Mesendoderm (in vitro differentiated cells): ENCODE results near the gene PCNT.

Experiments
- DNase-seq: peaks from one replicate; pipeline ENCODE4 v3.0.0; 2013
- H2AK5ac ChIP-seq: 2 replicates; pipeline ENCODE4 v1.6.1; 2013; ENCODE audit warnings: low read length, inconsistent platforms
- H2BK120ac ChIP-seq: 2 replicates; pipeline ENCODE4 v1.6.1; 2013; ENCODE audit warnings: low read depth, mild to moderate bottlenecking, low read length, moderate library complexity, mixed read lengths
- H2BK15ac ChIP-seq: replicated peaks from 2 replicates; pipeline ENCODE4 v1.6.1; 2013; ENCODE audit warnings: low read depth, mild to moderate bottlenecking, moderate library complexity
- H2BK5ac ChIP-seq: 2 replicates; pipeline ENCODE4 v1.6.1; 2013; ENCODE audit warnings: low read length, inconsistent platforms
- H3K18ac ChIP-seq: 2 replicates; pipeline ENCODE4 v1.6.1; 2013; ENCODE audit warnings: mild to moderate bottlenecking, low read length, mixed read lengths
- H3K23ac ChIP-seq: one replicate; pipeline ENCODE4 v1.6.1; 2013; ENCODE audit warnings: low read length
- H3K27ac ChIP-seq: 2 replicates; pipeline ENCODE4 v1.5.1; 2013; ENCODE audit warnings: low read depth, mild to moderate bottlenecking, inconsistent platforms, low read length, moderate library complexity
- H3K27me3 ChIP-seq: 2 replicates; pipeline ENCODE4 v1.6.1; 2013; ENCODE audit warnings: low read length, control low read depth, mild to moderate bottlenecking, inconsistent platforms; ENCODE audit not compliant: insufficient read depth, poor library complexity
- H3K36me3 ChIP-seq: 2 replicates; pipeline ENCODE4 v1.6.1; 2013; ENCODE audit warnings: low read length, inconsistent platforms; ENCODE audit not compliant: control insufficient read depth, insufficient read depth
- H3K4ac ChIP-seq: one replicate; pipeline ENCODE4 v1.6.1; 2013; ENCODE audit warnings: low read depth, mild to moderate bottlenecking, low read length, moderate library complexity
- H3K4me1 ChIP-seq: 2 replicates; pipeline ENCODE4 v1.6.1; 2013; ENCODE audit warnings: low read depth, low read length, inconsistent platforms; ENCODE audit not compliant: control insufficient read depth
- H3K4me2 ChIP-seq: 2 replicates; pipeline ENCODE4 v1.6.1; 2013; ENCODE audit warnings: low read length
- H3K4me3 ChIP-seq: 2 replicates; pipeline ENCODE4 v1.5.1; 2013; ENCODE audit warnings: mild to moderate bottlenecking, low read length
- H3K56ac ChIP-seq: one replicate; pipeline ENCODE4 v1.6.1; 2013; ENCODE audit warnings: low read length
- H3K79me1 ChIP-seq: 2 replicates; pipeline ENCODE4 v1.6.1; 2013; ENCODE audit warnings: low read length, inconsistent platforms
- H3K79me2 ChIP-seq: 2 replicates; pipeline ENCODE4 v1.6.1; 2013; ENCODE audit warnings: mild to moderate bottlenecking, low read length; ENCODE audit not compliant: control insufficient read depth, insufficient read depth
- H3K9ac ChIP-seq: 2 replicates; pipeline ENCODE4 v1.6.1; 2013; ENCODE audit warnings: low read length, inconsistent platforms
- H4K5ac ChIP-seq: one replicate; pipeline ENCODE4 v1.6.1; 2013; ENCODE audit warnings: low read length
- H4K8ac ChIP-seq: one replicate; pipeline ENCODE4 v1.6.1; 2013; ENCODE audit warnings: low read depth, mild to moderate bottlenecking, control low read depth, low read length, moderate library complexity
- WGBS: extraction: QIAGEN DNeasy Blood & Tissue Kit; methylation state at CpG from one replicate; pipeline ENCODE4 v1.1.7; 2013; ENCODE audit warnings: low lambda C conversion rate, missing lambda C conversion rate; ENCODE audit not compliant: insufficient coverage; ENCODE audit errors: extremely low coverage; 5-methylcytosine and 5-hydroxymethylcytosine counted together

PCNT gene

GRCh38 chr21:46285761-46286647, 38.0 kb upstream of the PCNT start, which contains the start of gene YBEY:
Gene YBEY, plus strand, starts transcription at chr21:46286342. Its CDS starts 572 bp downstream, at chr21:46286914.
- peaks cover 6% of the 10 kb centered on the region for H3K4me1 ChIP-seq
- peak within 1 kb of the TSS; percentile 91 for H3K18ac ChIP-seq
- peak within 1 kb of the TSS; percentile 87 for H3K4me2 ChIP-seq
- peak within 1 kb of the TSS; percentile 98 for H3K56ac ChIP-seq
- peak within 1 kb of the TSS; percentile 96 for H3K9ac ChIP-seq
- H4K5ac ChIP-seq = no peak within 1 kb of the TSS
- no peak within 1 kb of the TSS for H4K8ac ChIP-seq
- peak within 1 kb of the TSS; percentile 89 for H3K23ac ChIP-seq
- peak within 1 kb of the TSS; percentile 96 for H3K27ac ChIP-seq
- peak; percentile 96 for DNase-seq
- peaks cover 38% of the 10 kb centered on the region for H3K79me2 ChIP-seq
- H3K4ac ChIP-seq = no peak within 1 kb of the TSS
- H3K79me1 ChIP-seq = peaks cover 7% of the 10 kb centered on the region
- H2AK5ac ChIP-seq = no peak within 1 kb of the TSS
- H3K4me3 ChIP-seq = peak within 1 kb of the TSS; percentile 85
- H2BK15ac ChIP-seq = no peak within 1 kb of the TSS
- no peak within 1 kb of the TSS for H2BK120ac ChIP-seq
- H3K27me3 ChIP-seq = no peaks in the 10 kb centered on the region
- WGBS = no CpG with 5 or more reads among the region's 105 CpGs
- peak within 1 kb of the TSS; percentile 70 for H2BK5ac ChIP-seq
- H3K36me3 ChIP-seq = peaks cover 1% of the 10 kb centered on the region

GRCh38 chr21:46286648-46287002, 37.3 kb upstream of the PCNT start:
- no peak overlapping the region for H2AK5ac ChIP-seq
- peak overlapping the region; percentile 96 for H3K9ac ChIP-seq
- H3K18ac ChIP-seq = peak overlapping the region; percentile 91
- H3K27me3 ChIP-seq = no peaks in the 10 kb centered on the region
- H2BK5ac ChIP-seq = no peak overlapping the region
- H3K23ac ChIP-seq = no peak overlapping the region
- H2BK120ac ChIP-seq = no peak overlapping the region
- no peak overlapping the region for H4K5ac ChIP-seq
- peaks cover 6% of the 10 kb centered on the region for H3K4me1 ChIP-seq
- H2BK15ac ChIP-seq = no peak overlapping the region
- H3K36me3 ChIP-seq = no peaks in the 10 kb centered on the region
- H3K4ac ChIP-seq = no peak overlapping the region
- no peak for DNase-seq
- no peak overlapping the region for H4K8ac ChIP-seq
- H3K56ac ChIP-seq = peak overlapping the region; percentile 98
- H3K4me2 ChIP-seq = peak overlapping the region; percentile 87
- H3K79me2 ChIP-seq = peaks cover 35% of the 10 kb centered on the region
- H3K27ac ChIP-seq = peak overlapping the region; percentile 96
- H3K4me3 ChIP-seq = peak overlapping the region; percentile 37
- no CpG with 5 or more reads among the region's 16 CpGs for WGBS
- peaks cover 6% of the 10 kb centered on the region for H3K79me1 ChIP-seq

- Histone ChIP-seq H3K4me3 (no peak overlapping the region), H4K8ac (no peak overlapping the region), H2BK120ac (no peak overlapping the region), H3K4me1 (peaks cover 6% of the 10 kb centered on the region), H3K36me3 (no peaks in the 10 kb centered on the region), H4K5ac (no peak overlapping the region), H3K4me2 (no peak overlapping the region), H2BK5ac (no peak overlapping the region), H3K79me1 (peaks cover 6% of the 10 kb centered on the region), H3K27ac (no peak overlapping the region), H2BK15ac (no peak overlapping the region), H3K56ac (peak overlapping the region; percentile 10), H3K18ac (no peak overlapping the region), H3K4ac (no peak overlapping the region), H3K9ac (no peak overlapping the region), H3K27me3 (no peaks in the 10 kb centered on the region), H3K79me2 (peaks cover 28% of the 10 kb centered on the region), H2AK5ac (no peak overlapping the region), H3K23ac (no peak overlapping the region)
- no CpG with 5 or more reads among the region's 10 CpGs for WGBS
- no peak for DNase-seq
Observed at GRCh38 chr21:46287541-46287940, 36.4 kb upstream of the PCNT start.

GRCh38 chr21:46289655-46290179, 34.2 kb upstream of the PCNT start:
- H3K36me3 ChIP-seq = no peaks in the 10 kb centered on the region

GRCh38 chr21:46291561-46291960, 32.4 kb upstream of the PCNT start:
- no peak overlapping the region for H4K5ac ChIP-seq
- H2BK15ac ChIP-seq = no peak overlapping the region
- no peak overlapping the region for H2AK5ac ChIP-seq
- H3K79me1 ChIP-seq = peaks cover 3% of the 10 kb centered on the region
- no peak overlapping the region for H3K4ac ChIP-seq
- H3K4me3 ChIP-seq = no peak overlapping the region
- no peak overlapping the region for H3K4me2 ChIP-seq
- no peak overlapping the region for H3K9ac ChIP-seq
- H2BK120ac ChIP-seq = no peak overlapping the region
- no peak overlapping the region for H3K23ac ChIP-seq
- no peak for DNase-seq
- H3K56ac ChIP-seq = no peak overlapping the region
- no peaks in the 10 kb centered on the region for H3K27me3 ChIP-seq
- H4K8ac ChIP-seq = no peak overlapping the region
- H3K4me1 ChIP-seq = peaks cover 3% of the 10 kb centered on the region
- peaks cover 3% of the 10 kb centered on the region for H3K79me2 ChIP-seq
- H3K18ac ChIP-seq = no peak overlapping the region
- H3K27ac ChIP-seq = no peak overlapping the region
- no peaks in the 10 kb centered on the region for H3K36me3 ChIP-seq
- H2BK5ac ChIP-seq = no peak overlapping the region
- WGBS = no CpG with 5 or more reads among the region's 2 CpGs

More at GRCh38 chr21:46289655-46290179, 34.2 kb upstream of the PCNT start:
- H3K4me3 ChIP-seq = no peak overlapping the region
- no peak overlapping the region for H3K4ac ChIP-seq
- no peak for DNase-seq
- peaks cover 2% of the 10 kb centered on the region for H3K4me1 ChIP-seq
- H3K18ac ChIP-seq = no peak overlapping the region
- H4K8ac ChIP-seq = no peak overlapping the region
- H3K27ac ChIP-seq = no peak overlapping the region
- peak overlapping the region; percentile 15 for H3K23ac ChIP-seq
- H3K79me1 ChIP-seq = peaks cover 6% of the 10 kb centered on the region
- H3K27me3 ChIP-seq = no peaks in the 10 kb centered on the region
- H3K79me2 ChIP-seq = peaks cover 12% of the 10 kb centered on the region
- peak overlapping the region; percentile 22 for H3K56ac ChIP-seq
- H3K4me2 ChIP-seq = no peak overlapping the region
- no peak overlapping the region for H2BK15ac ChIP-seq
- no peak overlapping the region for H2BK5ac ChIP-seq
- WGBS = no CpG with 5 or more reads among the region's 6 CpGs
- H4K5ac ChIP-seq = no peak overlapping the region
- peak overlapping the region; percentile 15 for H3K9ac ChIP-seq
- H2BK120ac ChIP-seq = no peak overlapping the region
- H2AK5ac ChIP-seq = no peak overlapping the region
